SK-N-SH treated with all-trans-retinoic acid at 6 μM for 48 hours (cell line): Measurements from ENCODE around the gene OXNAD1.
A peak's percentile ranks its signal among the peaks of the same experiment; 100 is the strongest.

ENCODE experiments used
- ATAC-seq: fragments of 200-7000 bp; cut with Tn5 transposase; 3 replicates; pipeline ENCODE4 v1.9.1; 2020; ENCODE audit warnings: mild to moderate bottlenecking, moderate library complexity
- ARNTL ChIP-seq: fragments of 450-650 bp; formaldehyde crosslinking; IDR thresholded peaks from 2 replicates; pipeline ENCODE4 v1.5.0; 2020; ENCODE audit warnings: low read depth, mild to moderate bottlenecking, moderate library complexity, borderline replicate concordance
- BACH2 ChIP-seq: fragments of 250-450 bp; sonication (Bioruptor Pico); IDR thresholded peaks from 2 replicates; pipeline ENCODE4 v1.9.0; 2021; ENCODE audit warnings: mild to moderate bottlenecking, borderline replicate concordance
- CREB5 ChIP-seq: fragments of 250-450 bp; sonication (Bioruptor Pico); IDR thresholded peaks from 2 replicates; pipeline ENCODE4 v1.5.1; 2020; ENCODE audit warnings: low read depth, mild to moderate bottlenecking, moderate library complexity
- CSDC2 ChIP-seq: fragments of 250-450 bp; sonication (Bioruptor Pico); IDR thresholded peaks from 2 replicates; pipeline ENCODE4 v1.5.0; 2020; ENCODE audit warnings: mild to moderate bottlenecking, moderate library complexity
- ISL1 ChIP-seq: fragments of 250-450 bp; sonication (Bioruptor Pico); IDR thresholded peaks from 2 replicates; pipeline ENCODE4 v2.1.2; 2022; ENCODE audit warnings: mild to moderate bottlenecking, moderate library complexity
- OSR1 ChIP-seq: fragments of 250-450 bp; sonication (Bioruptor Pico); IDR thresholded peaks from 2 replicates; pipeline ENCODE4 v1.8.0; 2022; ENCODE audit warnings: moderate library complexity, mild to moderate bottlenecking, inconsistent platforms
- PATZ1 ChIP-seq: fragments of 250-450 bp; sonication (Bioruptor Pico); IDR thresholded peaks from 2 replicates; pipeline ENCODE4 v1.8.0; 2020; ENCODE audit warnings: mild to moderate bottlenecking, moderate library complexity, borderline replicate concordance
- POU6F1 ChIP-seq: fragments of 250-450 bp; sonication (Bioruptor Pico); IDR thresholded peaks from 2 replicates; pipeline ENCODE4 v1.8.0; 2021; ENCODE audit warnings: low read depth, mild to moderate bottlenecking, moderate library complexity, borderline replicate concordance
- SNAI2 ChIP-seq: fragments of 250-450 bp; sonication (Bioruptor Pico); IDR thresholded peaks from 2 replicates; pipeline ENCODE4 v1.5.0; 2020; ENCODE audit warnings: mild to moderate bottlenecking, moderate library complexity
- TCF4 ChIP-seq: fragments of 250-450 bp; sonication (Bioruptor Pico); IDR thresholded peaks from 2 replicates; pipeline ENCODE4 v1.8.0; 2021; ENCODE audit warnings: mild to moderate bottlenecking, moderate library complexity, borderline replicate concordance
- TOX ChIP-seq: fragments of 250-450 bp; sonication (Bioruptor Pico); IDR thresholded peaks from 2 replicates; pipeline ENCODE4 v1.8.0; 2021; ENCODE audit warnings: mild to moderate bottlenecking, moderate library complexity, borderline replicate concordance
- TSHZ2 ChIP-seq: fragments of 250-450 bp; sonication (Bioruptor Pico); IDR thresholded peaks from 2 replicates; pipeline ENCODE4 v1.5.0; 2020; ENCODE audit warnings: mild to moderate bottlenecking, moderate library complexity
- ZFP3 ChIP-seq: fragments of 250-450 bp; sonication (Bioruptor Pico); IDR thresholded peaks from 2 replicates; pipeline ENCODE4 v1.5.0; 2020; ENCODE audit warnings: mild to moderate bottlenecking, moderate library complexity
- ZFP30 ChIP-seq: fragments of 450-650 bp; formaldehyde crosslinking; IDR thresholded peaks from 2 replicates; pipeline ENCODE4 v1.5.0; 2022; ENCODE audit warnings: mild to moderate bottlenecking, moderate library complexity
- ZNF8 ChIP-seq: fragments of 450-650 bp; formaldehyde crosslinking; IDR thresholded peaks from 2 replicates; pipeline ENCODE4 v1.5.0; 2020; ENCODE audit warnings: mild to moderate bottlenecking, moderate library complexity

The OXNAD1 gene

GRCh38 chr3:16236856-16237393 is 28.1 kb upstream of the OXNAD1 start:
- ATAC-seq, result no peak
- TF ChIP-seq ZFP30 (CRISPR knock-in tag), result no peak
- TF ChIP-seq ARNTL (CRISPR knock-in tag), result no peak
- no peak for TF ChIP-seq ISL1
- TF ChIP-seq ZNF8, result no peak
- TF ChIP-seq CREB5 (CRISPR knock-in tag), result no peak
- TF ChIP-seq CSDC2 (CRISPR knock-in tag), result no peak

DNA sequence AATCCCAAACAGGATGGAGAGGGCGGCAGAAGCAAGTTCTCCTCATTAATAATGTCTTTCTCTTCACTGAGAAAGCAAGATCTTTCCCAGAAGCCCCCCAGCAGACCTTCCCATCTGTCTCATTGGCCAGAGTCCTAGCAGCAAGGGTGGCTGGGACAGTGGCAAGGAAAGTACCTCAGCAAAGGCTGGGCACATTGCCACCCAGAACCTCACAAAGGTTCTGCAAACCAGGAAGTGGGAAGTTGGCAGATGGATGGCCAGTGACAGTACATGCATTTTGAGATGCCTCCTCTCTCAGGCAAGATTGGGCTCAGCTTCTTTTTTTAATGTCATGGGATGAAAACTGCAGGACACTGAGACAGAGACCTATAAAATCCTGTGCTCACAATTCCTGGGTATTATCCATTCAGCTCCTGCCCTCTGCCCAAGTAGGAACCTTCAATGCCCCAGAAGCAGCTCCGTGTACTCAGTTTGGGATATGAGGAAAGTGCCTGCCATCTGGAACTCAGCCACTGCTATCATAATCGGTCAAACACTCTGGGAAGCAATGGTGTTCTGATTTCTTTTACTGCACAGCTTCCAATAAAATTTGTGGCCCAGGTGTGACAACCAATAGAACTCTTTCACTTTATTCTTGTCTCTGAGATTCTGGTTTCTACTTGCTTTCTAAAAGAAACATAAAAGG is 25.8 kb upstream of the OXNAD1 start:
- no peak for TF ChIP-seq ZFP3 (CRISPR knock-in tag)
- TF ChIP-seq, all 23 proteins: peak for 0
- ATAC-seq, result peak; percentile 47

- ATAC-seq, result peak; percentile 66
Measured at GRCh38 chr3:16239780-16240179, 25.2 kb upstream of the OXNAD1 start.

More at GRCh38 chr3:16239780-16240179, 25.2 kb upstream of the OXNAD1 start:
- TF ChIP-seq TOX (CRISPR knock-in tag) (no peak), SNAI2 (CRISPR knock-in tag) (no peak), TCF4 (CRISPR knock-in tag) (no peak), OSR1 (CRISPR knock-in tag) (no peak), TSHZ2 (CRISPR knock-in tag) (no peak), PATZ1 (CRISPR knock-in tag) (no peak), ZFP30 (CRISPR knock-in tag) (no peak), BACH2 (CRISPR knock-in tag) (no peak), POU6F1 (CRISPR knock-in tag) (no peak), CREB5 (CRISPR knock-in tag) (no peak)
